ENCODE data around the gene CIRBP. TPM values are rescaled to one million over a fixed set of nuclear protein-coding genes. Genes with fewer than 3 reads are reported as not detected.
A peak's percentile ranks its signal among the peaks of the same experiment; 100 is the strongest.
"Not testable (repeated sequence)": the region's sequence is repeated elsewhere in the genome, so short reads cannot be mapped to it uniquely, and the experiment has no call there.

Gene CIRBP
- total RNA-seq, 1 experiment from 2014 or later: 331 TPM

- no peaks in the 10 kb centered on the region; the same call in 1 of the 2 replicates for H3K36me3 ChIP-seq (ENCODE audit: control insufficient read depth, insufficient read depth, low read length)
- H3K4me3 Mint-ChIP-seq (ENCODE audit: unreplicated experiment): no peak overlapping the region
- no peak overlapping the region for H3K4me3 ChIP-seq (ENCODE audit: low read depth, low read length)
- H3K27ac Mint-ChIP-seq (ENCODE audit: unreplicated experiment): no peak overlapping the region
- ChIA-PET POLR2A (interaction anchor here (0.5 to 4.4 kb wide), 8 partner anchors 9 to 218 kb away, joined by 3 to 110 read pairs (median 6); partner anchors contain the start of genes CIRBP, CNN2 and FAM174C), CTCF (interaction anchor here (0.6 to 3.4 kb wide), 15 partner anchors 8 to 179 kb away, joined by 3 to 440 read pairs (median 4); partner anchors contain the start of genes CIRBP and FAM174C)
- H3K4me1 ChIP-seq: peaks cover 43% of the 10 kb centered on the region
- H3K36me3 Mint-ChIP-seq (ENCODE audit: insufficient read depth, unreplicated experiment): peaks cover 34% of the 10 kb centered on the region
- intact Hi-C loops (cut with micrococcal nuclease; ENCODE audit: unreplicated experiment): loop anchor here (1.0 kb wide), 1 partner anchor 24 kb away; the partner anchor contains the start of gene CIRBP
- no peaks in the 10 kb centered on the region for H3K9me3 Mint-ChIP-seq (ENCODE audit: unreplicated experiment)
- no peaks in the 10 kb centered on the region for H3K4me1 Mint-ChIP-seq (ENCODE audit: low read depth, unreplicated experiment)
- no peak for DNase-seq
- TF ChIP-seq, protein P1, sequence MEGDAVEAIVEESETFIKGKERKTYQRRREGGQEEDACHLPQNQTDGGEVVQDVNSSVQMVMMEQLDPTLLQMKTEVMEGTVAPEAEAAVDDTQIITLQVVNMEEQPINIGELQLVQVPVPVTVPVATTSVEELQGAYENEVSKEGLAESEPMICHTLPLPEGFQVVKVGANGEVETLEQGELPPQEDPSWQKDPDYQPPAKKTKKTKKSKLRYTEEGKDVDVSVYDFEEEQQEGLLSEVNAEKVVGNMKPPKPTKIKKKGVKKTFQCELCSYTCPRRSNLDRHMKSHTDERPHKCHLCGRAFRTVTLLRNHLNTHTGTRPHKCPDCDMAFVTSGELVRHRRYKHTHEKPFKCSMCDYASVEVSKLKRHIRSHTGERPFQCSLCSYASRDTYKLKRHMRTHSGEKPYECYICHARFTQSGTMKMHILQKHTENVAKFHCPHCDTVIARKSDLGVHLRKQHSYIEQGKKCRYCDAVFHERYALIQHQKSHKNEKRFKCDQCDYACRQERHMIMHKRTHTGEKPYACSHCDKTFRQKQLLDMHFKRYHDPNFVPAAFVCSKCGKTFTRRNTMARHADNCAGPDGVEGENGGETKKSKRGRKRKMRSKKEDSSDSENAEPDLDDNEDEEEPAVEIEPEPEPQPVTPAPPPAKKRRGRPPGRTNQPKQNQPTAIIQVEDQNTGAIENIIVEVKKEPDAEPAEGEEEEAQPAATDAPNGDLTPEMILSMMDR (IDR thresholded peaks at IDR 0.05; ENCODE audit: insufficient read depth in 1 of 2, low read depth in 1 of 2, low read length in 1 of 2, severe bottlenecking in 1 of 2, unreplicated experiment in 1 of 2): no peak
- no TSS peak for BruUV-seq (replicated peaks)
- no peaks in the 10 kb centered on the region for H3K9me3 ChIP-seq
- H3K27me3 ChIP-seq (replicated peaks; ENCODE audit: control insufficient read depth, insufficient read depth, low read length): no peaks in the 10 kb centered on the region
- no peaks in the 10 kb centered on the region for H3K27me3 Mint-ChIP-seq (ENCODE audit: insufficient read depth, unreplicated experiment)
These were observed 24.3 kb upstream of the CIRBP start for GRCh38 chr19:1244693-1245451.

- Histone ChIP-seq H3K27me3 (replicated peaks; ENCODE audit: control insufficient read depth, insufficient read depth, low read length) (no peaks in the 10 kb centered on the region), H3K4me3 (ENCODE audit: low read depth, low read length) (no peak overlapping the region), H3K4me1 (peaks cover 42% of the 10 kb centered on the region), H3K36me3 (ENCODE audit: control insufficient read depth, insufficient read depth, low read length) (no peaks in the 10 kb centered on the region; the same call in none of the 2 replicates), H3K9me3 (no peaks in the 10 kb centered on the region)
- Mint-ChIP-seq H3K4me3 (ENCODE audit: unreplicated experiment) (no peak overlapping the region), H3K27me3 (ENCODE audit: insufficient read depth, unreplicated experiment) (no peaks in the 10 kb centered on the region), H3K36me3 (ENCODE audit: insufficient read depth, unreplicated experiment) (peaks cover 42% of the 10 kb centered on the region), H3K9me3 (ENCODE audit: unreplicated experiment) (no peaks in the 10 kb centered on the region), H3K4me1 (ENCODE audit: low read depth, unreplicated experiment) (no peaks in the 10 kb centered on the region), H3K27ac (ENCODE audit: unreplicated experiment) (no peak overlapping the region)
- DNase-seq: peak; percentile 48 to 75
- no TSS peak for BruUV-seq (replicated peaks)
- CTCF ChIA-PET: interaction anchor here (3.4 kb wide), 1 partner anchor 22 kb away, joined by 440 read pairs; the partner anchor contains the start of gene CIRBP
- TF ChIP-seq, protein P1 (IDR thresholded peaks at IDR 0.05; ENCODE audit: insufficient read depth in 1 of 2, low read depth in 1 of 2, low read length in 1 of 2, severe bottlenecking in 1 of 2, unreplicated experiment in 1 of 2): no peak
- POLR2A ChIA-PET: interaction anchor here (0.6 to 4.4 kb wide), 4 partner anchors 21 to 137 kb away, joined by 7 to 110 read pairs (median 40); partner anchors contain the start of gene CIRBP
- intact Hi-C loops (cut with micrococcal nuclease; ENCODE audit: unreplicated experiment): no loop called here
These were observed 23.5 kb upstream of the CIRBP start for GRCh38 chr19:1245494-1246264.

DNA sequence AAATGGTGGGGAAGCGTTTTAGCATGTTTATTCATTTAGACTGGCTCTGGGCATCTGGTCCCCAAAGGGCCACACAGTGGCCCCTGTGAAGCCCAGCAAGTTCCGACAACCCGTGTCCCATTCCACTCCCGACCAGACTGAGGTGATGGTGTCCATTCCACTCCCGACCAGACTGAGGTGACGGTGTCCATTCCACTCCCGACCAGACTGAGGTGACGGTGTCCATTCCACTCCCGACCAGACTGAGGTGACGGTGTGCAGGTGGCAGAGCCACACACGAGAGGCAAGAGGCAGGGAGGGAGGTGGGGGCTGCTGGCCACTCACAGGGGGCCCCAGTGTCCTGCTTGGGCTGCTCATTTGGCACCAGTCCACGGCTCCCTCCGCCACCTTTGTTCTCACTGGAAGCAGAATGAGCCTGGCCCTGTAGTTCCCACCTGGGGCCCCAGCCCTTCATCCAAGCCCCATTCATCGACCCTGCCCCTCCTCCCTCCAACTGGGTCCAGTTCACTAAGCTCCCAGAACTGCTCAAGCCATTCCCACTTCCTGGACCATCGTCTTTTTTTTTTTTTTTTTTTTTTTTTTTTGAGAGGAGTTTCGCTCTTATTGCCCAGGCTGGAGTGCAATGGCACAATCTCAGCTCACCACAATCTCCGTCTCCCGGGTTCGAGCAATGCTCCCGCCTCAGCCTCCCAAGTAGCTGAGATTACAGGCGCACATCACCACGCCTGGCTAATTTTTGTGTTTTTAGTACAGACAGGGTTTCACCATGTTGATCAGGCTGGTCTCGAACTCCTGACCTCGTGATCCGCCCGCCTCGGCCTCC is 22.7 kb upstream of the CIRBP start:
- POLR2A ChIA-PET: interaction anchor here (0.6 to 4.4 kb wide), 7 partner anchors 19 to 493 kb away, joined by 3 to 110 read pairs (median 7); partner anchors contain the start of gene CIRBP
- H3K4me3 Mint-ChIP-seq (ENCODE audit: unreplicated experiment); H3K27ac Mint-ChIP-seq (ENCODE audit: unreplicated experiment); H3K9me3 ChIP-seq; H3K27me3 ChIP-seq (replicated peaks; ENCODE audit: control insufficient read depth, insufficient read depth, low read length); intact Hi-C loops (cut with micrococcal nuclease; ENCODE audit: unreplicated experiment); H3K36me3 ChIP-seq (ENCODE audit: control insufficient read depth, insufficient read depth, low read length); H3K4me3 ChIP-seq (ENCODE audit: low read depth, low read length); BruUV-seq (replicated peaks); H3K4me1 Mint-ChIP-seq (ENCODE audit: low read depth, unreplicated experiment); H3K9me3 Mint-ChIP-seq (ENCODE audit: unreplicated experiment); DNase-seq; H3K27me3 Mint-ChIP-seq (ENCODE audit: insufficient read depth, unreplicated experiment): not testable (repeated sequence)
- CTCF ChIA-PET: interaction anchor here (0.6 to 3.4 kb wide), 3 partner anchors 13 to 21 kb away, joined by 3 to 440 read pairs (median 5); partner anchors contain the start of gene CIRBP
- peaks cover 50% of the 10 kb centered on the region for H3K36me3 Mint-ChIP-seq (ENCODE audit: insufficient read depth, unreplicated experiment)
- peaks cover 37% of the 10 kb centered on the region for H3K4me1 ChIP-seq
